GM21367 (cell line): Measurements from ENCODE around the gene CCDC3.

Source experiments
- ATAC-seq: cut with Tn5 transposase; IDR thresholded peaks from one replicate; pipeline ENCODE4 v1.9.1; 2021; ENCODE audit not compliant: unreplicated experiment

The CCDC3 gene

DNA sequence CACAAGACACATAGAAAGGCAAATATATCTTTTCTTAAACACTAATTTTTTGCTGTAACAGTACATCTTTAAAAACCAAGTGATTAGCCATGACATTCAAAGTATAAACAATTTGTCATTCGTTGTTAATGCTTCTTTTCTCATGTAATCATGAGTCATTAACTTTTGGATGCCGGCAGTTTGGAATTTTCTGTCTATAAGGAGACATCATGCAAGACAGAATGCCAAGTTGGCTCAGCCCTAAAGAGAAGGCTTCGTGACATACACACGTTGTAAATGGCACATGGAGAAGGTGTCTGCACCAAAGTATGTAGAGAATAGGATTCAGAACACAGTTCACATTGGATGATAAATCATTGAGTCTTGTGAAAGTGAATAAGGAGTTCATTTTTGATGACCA lies 35.9 kb downstream of the CCDC3 start:
- no peak for ATAC-seq

DNA sequence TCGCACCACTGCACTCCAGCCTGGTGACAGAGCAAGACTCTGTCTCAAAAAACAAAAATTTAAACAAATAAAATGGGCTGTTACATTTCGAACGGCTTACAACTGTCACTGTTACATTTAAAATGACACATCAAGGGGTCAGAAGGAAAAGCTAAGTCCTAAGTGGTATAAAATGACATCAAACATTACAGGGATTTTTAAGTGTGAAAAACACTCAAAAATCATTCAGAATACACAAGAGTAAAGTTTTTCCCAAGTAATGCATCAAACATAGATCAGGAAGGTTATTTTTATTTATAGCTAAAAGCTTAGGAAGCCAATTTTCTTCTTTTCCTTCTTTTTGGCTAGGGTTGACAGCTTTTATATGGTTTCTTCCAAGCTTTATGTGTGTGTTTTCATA lies 39.0 kb downstream of the CCDC3 start:
- no peak for ATAC-seq

GRCh38 chr10:12961416-12962205 lies 39.9 kb downstream of the CCDC3 start:
- no peak for ATAC-seq

- ATAC-seq = no peak
These were observed 40.6 kb downstream of the CCDC3 start for GRCh38 chr10:12960941-12961340.

DNA sequence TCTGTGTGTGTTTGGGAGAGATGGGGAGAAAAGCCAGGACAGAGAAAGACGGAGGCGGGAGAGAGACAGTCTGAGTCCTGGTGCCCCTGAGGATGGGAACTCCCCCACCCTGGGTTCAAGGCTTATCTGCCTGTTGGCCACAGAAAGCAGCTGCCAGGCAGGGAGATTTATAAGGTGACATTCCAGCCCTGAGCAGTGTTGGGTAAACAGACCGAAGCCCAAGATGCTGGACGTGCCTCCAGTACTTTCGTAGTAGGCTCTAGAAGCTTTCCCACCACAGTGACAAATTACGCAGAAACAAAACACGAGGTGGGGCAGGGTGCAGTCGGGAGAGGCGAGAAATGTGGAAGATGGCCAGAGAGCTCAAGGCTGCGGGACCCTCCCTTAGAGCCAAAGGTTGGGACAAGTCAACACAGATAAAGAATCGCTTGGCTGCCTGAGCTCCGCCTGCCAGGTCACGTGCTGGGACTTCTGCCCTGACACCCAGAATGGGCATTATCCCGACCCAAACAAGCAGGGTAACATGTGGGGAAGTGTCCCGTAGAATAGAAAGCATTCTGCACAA lies 41.1 kb downstream of the CCDC3 start:
- ATAC-seq = no peak

DNA sequence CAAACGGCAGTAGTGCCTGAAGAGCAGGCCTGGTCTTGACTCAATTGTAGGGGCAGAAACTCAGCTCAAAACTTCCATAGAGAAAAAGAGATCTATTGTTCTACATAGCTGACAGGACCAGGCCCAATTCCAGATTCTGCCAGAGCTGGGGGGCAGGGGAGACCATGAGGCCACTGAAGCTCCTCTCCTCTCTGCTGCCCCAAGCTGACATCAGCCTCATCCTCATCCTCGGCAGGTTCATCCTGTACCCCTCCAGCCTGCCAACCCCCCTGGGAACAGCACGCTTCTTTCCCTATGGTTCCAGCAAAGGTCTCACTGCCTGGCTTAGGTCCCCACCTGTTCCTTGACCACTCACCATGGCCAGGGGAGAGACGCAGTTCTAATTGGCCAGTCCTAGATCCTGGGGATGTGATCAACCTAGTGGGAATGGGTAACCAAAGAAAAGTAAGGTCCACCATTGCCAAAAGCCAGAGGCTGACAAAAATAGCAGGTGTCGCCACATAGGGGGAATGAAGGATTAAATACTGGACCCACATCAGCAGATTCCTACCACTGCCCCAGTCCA lies 42.9 kb downstream of the CCDC3 start:
- ATAC-seq = no peak

DNA sequence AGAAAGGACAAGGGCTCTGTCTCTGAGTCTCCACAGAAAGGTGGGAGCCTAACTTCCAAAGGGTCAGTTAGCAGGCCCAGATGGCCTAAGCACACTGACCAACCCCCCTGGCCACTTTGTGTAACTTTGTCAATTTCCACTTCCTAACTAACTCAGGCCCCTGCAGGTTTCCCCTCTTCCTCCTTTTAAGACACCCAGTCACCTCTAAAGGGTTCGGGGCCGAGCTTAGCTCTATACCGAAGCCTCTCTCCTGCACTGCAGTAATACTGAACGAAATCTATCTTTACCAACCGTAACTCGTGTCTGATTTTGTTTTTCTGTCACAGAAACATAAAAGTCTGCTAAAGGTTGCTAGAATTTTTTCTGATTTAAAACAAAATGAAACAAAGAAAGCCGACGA lies 44.4 kb downstream of the CCDC3 start:
- no peak for ATAC-seq

DNA sequence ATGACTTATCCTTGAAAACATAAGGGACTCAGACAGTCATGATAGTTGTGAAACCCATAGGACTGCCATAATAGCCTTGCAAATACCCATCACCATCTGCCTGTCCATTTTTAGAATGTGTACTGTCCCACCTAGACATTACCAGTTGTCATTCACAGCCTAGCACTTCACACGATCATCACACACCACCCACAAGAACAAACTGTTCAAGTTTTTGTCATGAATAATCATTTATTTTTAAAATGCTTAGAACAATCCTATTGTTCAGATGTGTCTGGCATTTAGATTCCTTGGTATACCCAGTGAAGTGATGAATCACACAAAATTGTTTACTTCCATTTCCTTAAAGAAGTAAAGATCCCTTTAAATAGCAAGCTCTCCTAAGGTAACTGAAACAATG lies 46.6 kb downstream of the CCDC3 start:
- ATAC-seq = no peak

DNA sequence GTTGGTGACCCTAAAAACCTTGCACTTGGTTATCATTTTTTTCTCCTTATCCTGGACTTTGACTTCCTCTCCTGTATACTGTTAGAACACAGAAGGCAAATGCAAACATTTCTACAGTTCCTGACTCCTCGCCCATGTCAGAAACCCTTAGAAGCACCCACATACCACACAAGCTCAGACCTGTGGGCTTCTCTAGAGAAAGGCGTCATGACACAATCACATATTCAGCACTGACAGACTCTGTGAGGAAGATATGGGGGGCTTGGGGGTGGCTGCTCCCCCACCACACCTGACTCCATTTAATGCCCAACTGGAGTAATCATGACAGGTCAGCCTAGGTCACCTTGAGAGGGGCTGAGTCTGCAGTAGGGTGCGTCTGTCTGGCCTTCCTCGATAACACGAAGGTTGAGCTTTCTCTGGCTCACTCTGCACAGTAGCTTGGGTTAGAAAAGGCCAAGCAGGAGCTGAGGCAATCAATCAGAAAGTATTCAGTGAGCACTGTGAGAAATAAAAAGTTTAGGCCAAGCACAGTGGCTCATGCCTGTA lies 50.9 kb downstream of the CCDC3 start:
- ATAC-seq = no peak

- no peak for ATAC-seq
These were observed 52.3 kb downstream of the CCDC3 start for GRCh38 chr10:12949248-12949647.

DNA sequence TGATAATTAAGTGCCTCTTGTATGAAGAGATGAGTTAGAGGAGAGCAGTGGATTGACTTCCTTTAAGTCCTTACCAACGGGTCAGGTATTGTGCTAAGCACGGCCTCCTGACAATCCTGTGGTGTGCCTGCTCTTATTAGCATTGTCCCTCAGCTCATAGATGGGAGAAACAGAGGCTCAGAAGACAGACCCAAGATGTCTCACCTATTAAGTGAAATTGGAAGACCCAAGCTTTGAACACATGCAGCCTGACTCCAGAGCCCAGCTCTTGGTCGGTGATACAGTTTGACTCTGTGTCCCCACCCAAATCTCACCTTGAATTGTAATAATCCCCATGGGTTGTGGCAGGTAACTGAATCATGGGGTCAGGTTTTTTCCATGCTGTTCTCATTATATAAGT lies 53.8 kb downstream of the CCDC3 start:
- ATAC-seq = no peak

- ATAC-seq = no peak
These were observed 55.1 kb downstream of the CCDC3 start for GRCh38 chr10:12946372-12946771.

- no peak for ATAC-seq
These were observed 55.7 kb downstream of the CCDC3 start for GRCh38 chr10:12945690-12946359.

GRCh38 chr10:12944931-12945330 lies 56.6 kb downstream of the CCDC3 start:
- ATAC-seq = no peak

GRCh38 chr10:12943425-12943824 lies 58.1 kb downstream of the CCDC3 start:
- ATAC-seq = no peak

DNA sequence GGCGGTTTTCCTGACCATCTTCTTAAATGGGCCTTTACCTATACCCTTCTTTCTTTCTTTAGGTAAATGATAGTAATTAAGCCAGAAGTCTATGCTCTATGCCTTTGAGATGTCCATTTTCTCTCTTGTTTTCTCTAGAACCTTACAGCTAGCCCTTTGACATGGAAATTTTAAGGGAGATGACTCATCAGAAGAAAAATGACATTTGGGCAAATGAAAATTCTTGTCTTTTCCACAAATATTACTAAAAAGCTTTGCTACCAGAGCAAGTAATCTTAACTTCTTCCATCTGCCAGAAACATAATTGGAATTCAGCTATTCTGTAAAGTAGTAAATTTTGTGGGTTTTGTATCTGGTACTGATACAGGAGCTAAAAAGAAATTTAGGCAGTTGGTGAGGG lies 59.5 kb downstream of the CCDC3 start:
- ATAC-seq = no peak

DNA sequence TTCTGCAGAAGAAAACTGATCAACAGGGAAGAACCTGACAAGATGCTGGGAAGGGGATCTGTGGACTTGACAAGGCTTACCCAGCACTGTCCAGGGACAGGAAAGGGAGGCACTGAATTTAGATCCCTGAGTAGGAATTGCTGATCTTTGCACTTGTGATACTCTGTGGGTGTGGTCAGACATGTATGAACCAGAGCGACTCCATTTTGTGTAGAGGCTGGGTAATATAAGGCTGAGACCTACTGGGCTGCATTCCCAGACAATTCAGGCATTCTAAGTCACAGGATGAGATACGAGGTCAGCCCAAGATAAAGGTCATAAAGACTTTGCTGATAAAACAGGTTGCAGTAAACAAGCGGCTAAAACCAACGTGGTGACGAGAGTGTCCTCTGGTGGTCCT lies 60.7 kb downstream of the CCDC3 start:
- ATAC-seq = no peak

DNA sequence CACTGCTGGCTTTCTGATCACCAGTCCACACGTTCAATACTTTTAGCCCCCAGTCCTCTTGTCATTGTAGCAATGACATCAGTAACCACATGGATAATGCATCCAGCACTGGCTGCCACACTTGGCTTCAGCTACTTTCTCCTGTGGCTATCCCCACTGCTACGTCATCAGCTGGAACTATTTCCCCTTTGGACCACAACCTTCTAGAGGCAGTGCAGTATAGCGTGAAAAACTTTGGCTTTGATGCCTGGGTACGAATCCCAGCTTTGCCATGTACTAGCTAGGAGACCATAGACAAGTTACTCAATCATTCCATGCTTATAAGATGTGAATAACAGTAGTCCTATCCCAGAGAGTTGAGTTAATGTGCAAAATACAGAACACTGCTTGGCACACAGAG lies 63.2 kb downstream of the CCDC3 start:
- no peak for ATAC-seq

DNA sequence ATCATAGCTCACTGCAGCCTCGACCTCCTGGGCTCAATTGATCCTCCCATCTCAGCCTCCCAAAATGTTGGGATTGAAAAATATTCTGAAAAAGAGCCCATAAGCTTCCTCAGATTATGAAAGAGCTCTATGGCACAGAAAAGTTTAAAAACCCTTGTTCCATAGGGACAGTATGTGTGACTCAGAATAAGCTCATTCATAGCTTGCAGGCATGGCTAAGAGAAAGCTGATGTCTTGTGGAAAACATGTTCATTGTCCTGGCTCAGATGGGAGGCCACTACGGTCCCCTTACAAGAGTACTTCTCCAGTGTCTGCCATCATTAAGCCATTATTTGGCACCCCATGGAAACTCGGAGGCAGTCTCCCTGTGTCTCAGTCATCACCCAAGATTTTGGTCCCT lies 64.0 kb downstream of the CCDC3 start:
- no peak for ATAC-seq

DNA sequence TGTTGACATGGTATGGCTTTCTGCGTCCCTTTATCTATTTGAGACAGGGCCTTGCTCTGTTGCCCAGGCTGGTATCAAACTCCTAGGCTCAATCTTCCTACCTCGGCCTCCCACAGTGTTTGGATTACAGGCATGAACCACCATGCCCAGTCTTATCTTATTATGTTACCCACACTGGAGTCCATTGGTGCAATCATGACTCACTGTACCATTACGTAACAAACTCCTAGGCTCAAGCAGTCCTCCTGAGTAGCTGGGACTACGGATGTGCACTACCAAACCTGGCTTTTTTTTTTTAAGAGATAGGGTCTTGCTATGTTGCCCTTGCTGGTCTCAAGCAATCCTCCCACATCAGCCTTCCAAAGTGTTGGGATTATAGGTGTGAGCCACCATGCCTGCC lies 66.7 kb downstream of the CCDC3 start:
- ATAC-seq = no peak

DNA sequence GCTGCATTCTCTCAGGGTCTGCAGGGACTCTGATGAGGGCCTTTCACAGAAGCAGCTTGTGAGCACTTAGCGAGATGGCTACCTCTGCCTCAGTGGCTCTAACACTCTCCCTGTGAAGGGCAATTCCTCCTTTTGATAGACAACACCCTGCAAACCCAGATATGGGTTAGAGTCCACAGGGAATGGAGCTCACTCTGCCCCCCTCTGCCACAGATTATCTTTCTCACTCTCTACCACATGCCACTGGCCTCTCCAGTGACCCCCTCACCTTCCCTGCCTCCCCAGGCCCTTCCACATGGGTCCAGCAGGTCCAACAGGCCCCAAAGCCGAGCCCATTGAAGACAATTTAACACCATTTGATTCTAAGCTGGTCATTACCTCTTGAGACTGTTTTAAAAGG lies 72.1 kb downstream of the CCDC3 start:
- no peak for ATAC-seq

DNA sequence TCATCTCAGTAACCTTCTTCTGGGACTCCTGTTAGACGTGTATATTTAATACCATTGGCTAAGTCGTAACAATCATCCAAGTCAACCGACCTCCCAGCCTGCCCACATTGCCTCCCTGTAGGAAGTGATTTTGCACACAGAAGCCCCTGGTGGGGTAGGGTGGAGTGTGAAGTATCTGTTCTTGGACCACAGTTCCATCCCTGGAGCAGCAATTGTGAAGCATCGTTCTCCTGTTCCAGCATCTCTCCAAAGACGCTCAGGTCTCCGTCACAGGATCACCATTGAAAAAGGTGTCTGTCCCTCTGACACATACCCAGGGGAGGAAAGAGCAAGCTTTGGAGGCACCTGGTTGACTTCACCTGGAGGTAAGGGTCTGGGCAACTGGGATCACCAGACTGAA lies 72.9 kb downstream of the CCDC3 start:
- no peak for ATAC-seq
